Lower leg skin (tissue), 4 donors: ENCODE data around the gene KLHL5. TPM values are rescaled to one million over a fixed set of nuclear protein-coding genes. Genes with fewer than 3 reads are reported as not detected.
A peak's percentile ranks its signal among the peaks of the same experiment; 100 is the strongest.

Experiments used
- DNase-seq, 2 donors: peaks; one replicate each; pipeline ENCODE4 v3.0.0-alpha.2; 2019; ENCODE audit warnings: low spot score in 2 of 2
- H3K4me3 ChIP-seq: fragments of 200-600 bp; sonication (generic); 2 replicates; pipeline ENCODE4 v1.5.1; 2017; ENCODE audit warnings: mild to moderate bottlenecking, low read depth; ENCODE audit not compliant: poor library complexity, severe bottlenecking
- CTCF ChIP-seq, 3 donors: fragments of 450-650 bp; IDR thresholded peaks; one replicate each; pipeline ENCODE4 v1.5.1; 2016; ENCODE audit warnings: antibody characterized with exemption in 3 of 3, mild to moderate bottlenecking in 3 of 3, moderate library complexity in 2 of 3
- POLR2A ChIP-seq, 2 donors: fragments of 450-650 bp; IDR thresholded peaks; one replicate each; pipeline ENCODE4 v1.6.1; 2016 to 2017; ENCODE audit warnings: antibody characterized with exemption in 2 of 2, mild to moderate bottlenecking in 1 of 2, moderate library complexity in 1 of 2
- WGBS, 2 donors: methylation state at CpG; one replicate each; pipeline ENCODE4 v1.1.5; 2018; 5-methylcytosine and 5-hydroxymethylcytosine counted together
- intact Hi-C: fragments of 100-400 bp; cut with DNase I; formaldehyde crosslinking; loops from one replicate; pipeline ENCODE4 v1.15.0; 2023; ENCODE audit warnings: low total_unique reads
- total RNA-seq, 4 donors: library from RNA; depleted of rRNA; stranded (reverse); fragments of >200 nt; gene quantifications; one replicate each; pipeline ENCODE4 v1.1.0, GENCODE V29; 2016

KLHL5 gene
- total RNA-seq, 4 donors from 2014 or later: 4.8 to 14.5 (median 11.2) TPM

- intact Hi-C loops: no loop called here
- no peak for DNase-seq
- WGBS, 2 donors: 86 to 100% methylated on average over 1 of the region's 1 CpG
- H3K4me3 ChIP-seq: no peak overlapping the region
- no peak for TF ChIP-seq POLR2A (IDR thresholded peaks at IDR 0.05)
Observed at GRCh38 chr4:39042366-39042765, 19.7 kb upstream of the KLHL5 start.

DNA sequence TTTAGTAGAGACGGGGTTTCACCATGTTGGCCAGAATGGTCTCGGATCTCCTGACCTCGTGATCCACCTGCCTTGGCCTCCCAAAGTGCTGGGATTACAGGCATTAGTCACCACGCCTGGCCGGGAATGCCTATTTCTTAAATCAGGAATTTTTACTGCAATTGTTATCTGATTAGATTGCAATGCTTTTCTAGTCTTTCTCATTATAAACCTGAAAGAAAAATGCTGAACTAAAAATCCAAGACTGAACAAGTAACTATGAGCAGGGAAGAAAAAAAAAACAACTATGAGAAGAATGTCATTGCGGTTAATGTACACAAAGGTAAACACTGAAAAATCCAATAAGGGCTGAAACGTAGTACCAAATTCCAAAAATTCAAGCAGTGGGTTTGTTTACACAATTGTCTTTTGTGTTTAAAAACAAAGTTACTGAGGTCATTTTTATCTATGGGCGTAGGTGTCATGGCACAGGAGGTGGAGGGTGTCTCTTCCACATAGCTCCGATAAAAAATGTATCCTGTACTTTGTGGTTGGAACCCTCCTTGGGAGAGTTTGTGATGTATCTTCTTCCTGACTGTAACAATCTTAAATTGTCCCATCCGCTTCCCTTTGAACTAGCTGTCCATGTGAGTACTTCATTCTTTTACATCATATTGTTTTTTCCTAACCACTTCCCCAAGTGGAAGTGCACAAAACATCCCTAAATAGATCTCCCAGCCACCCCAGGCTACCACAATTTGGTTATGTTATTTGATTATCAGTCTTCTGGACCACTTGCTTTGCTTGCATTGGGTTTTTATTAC, 18.8 kb upstream of the KLHL5 start:
- TF ChIP-seq CTCF (IDR thresholded peaks at IDR 0.05): no peak
- no peak for TF ChIP-seq POLR2A (IDR thresholded peaks at IDR 0.05)
- intact Hi-C loops: no loop called here
- no peak for DNase-seq
- H3K4me3 ChIP-seq: no peak overlapping the region
- WGBS, 2 donors: 66 to 77% methylated on average over 10 of the region's 10 CpGs

- WGBS, 2 donors: 22% methylated on average over 8 of the region's 8 CpGs
- TF ChIP-seq CTCF (IDR thresholded peaks at IDR 0.05): no peak
- no peak for TF ChIP-seq POLR2A (IDR thresholded peaks at IDR 0.05)
- no peak overlapping the region for H3K4me3 ChIP-seq
- no peak for DNase-seq
- intact Hi-C loops: no loop called here
Observed at GRCh38 chr4:39043861-39044363, 18.1 kb upstream of the KLHL5 start.

DNA sequence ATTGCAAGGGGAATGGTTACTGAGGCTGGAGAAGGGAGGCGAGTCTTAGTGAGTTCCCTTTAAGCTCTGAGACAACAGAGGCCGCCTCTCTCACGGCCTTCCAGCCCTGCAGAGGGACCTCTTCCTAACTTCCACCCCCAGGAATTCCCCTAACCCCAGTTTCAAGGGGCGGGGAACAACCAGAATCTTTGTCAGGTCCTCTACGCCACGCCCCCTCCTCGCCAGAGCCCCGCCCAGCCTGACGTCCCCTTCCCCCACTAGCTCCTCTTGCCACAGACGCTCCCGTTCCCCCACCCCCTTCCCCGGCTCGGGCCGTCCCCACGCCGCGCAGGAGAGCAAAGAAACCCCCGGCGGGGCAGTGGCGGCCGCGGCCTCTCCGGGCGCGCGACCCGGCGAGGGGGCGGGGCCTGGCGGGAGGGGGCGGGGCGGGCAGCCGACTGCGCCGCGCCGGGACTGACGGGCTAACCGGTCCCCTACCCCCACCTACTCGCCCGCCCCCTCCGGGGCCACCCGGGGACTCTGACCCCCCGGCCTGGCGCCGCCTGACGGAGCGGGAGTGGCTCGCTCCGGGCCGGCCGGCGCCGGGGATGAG, 17.6 kb upstream of the KLHL5 start:
- 0% methylated on average over 32 to 38 of the region's 54 CpGs for WGBS, 2 donors
- intact Hi-C loops: no loop called here
- no peak for TF ChIP-seq POLR2A (IDR thresholded peaks at IDR 0.05)
- TF ChIP-seq CTCF (IDR thresholded peaks at IDR 0.05): no peak
- H3K4me3 ChIP-seq: peak overlapping the region; percentile 77
- peak; percentile 90 to 98 for DNase-seq

GRCh38 chr4:39044956-39045826, 16.8 kb upstream of the KLHL5 start:
- peak overlapping the region; percentile 77 for H3K4me3 ChIP-seq
- TF ChIP-seq CTCF (IDR thresholded peaks at IDR 0.05): no peak
- no peak for TF ChIP-seq POLR2A (IDR thresholded peaks at IDR 0.05)
- intact Hi-C loops: no loop called here
- WGBS, 2 donors: 0 to 1% methylated on average over 30 to 37 of the region's 82 CpGs
- DNase-seq: no peak

DNA sequence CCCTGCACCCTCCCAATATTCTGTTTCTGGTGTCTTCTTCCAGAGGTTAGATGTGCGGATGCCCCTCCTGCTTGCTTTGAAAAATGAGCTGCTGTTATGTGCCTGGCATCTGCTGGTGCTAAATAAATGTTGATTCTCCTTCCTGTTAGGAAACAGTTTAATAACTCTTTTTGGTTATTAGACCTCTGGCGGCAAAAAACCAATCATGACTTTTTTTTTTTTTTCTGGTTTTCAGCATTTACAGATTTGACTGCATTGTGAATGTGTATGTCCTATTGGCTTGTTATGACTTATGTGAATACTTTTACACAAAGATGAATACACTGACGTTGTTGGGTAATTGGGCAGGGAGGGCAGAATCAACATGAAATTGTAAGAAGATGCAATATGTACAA, 16.2 kb upstream of the KLHL5 start:
- intact Hi-C loops: no loop called here
- TF ChIP-seq CTCF (IDR thresholded peaks at IDR 0.05) (no peak), POLR2A (IDR thresholded peaks at IDR 0.05) (no peak)
- H3K4me3 ChIP-seq: no peak overlapping the region
- 20 to 21% methylated on average over 3 of the region's 3 CpGs for WGBS, 2 donors
- DNase-seq: no peak
